GM18861 (cell line): ENCODE results near the gene EGFR.
"Not testable (repeated sequence)": the region's sequence is repeated elsewhere in the genome, so short reads cannot be mapped to it uniquely, and the experiment has no call there.

Source experiments
- ATAC-seq: cut with Tn5 transposase; IDR thresholded peaks from one replicate; pipeline ENCODE4 v1.9.1; 2021; ENCODE audit not compliant: unreplicated experiment

EGFR gene

DNA sequence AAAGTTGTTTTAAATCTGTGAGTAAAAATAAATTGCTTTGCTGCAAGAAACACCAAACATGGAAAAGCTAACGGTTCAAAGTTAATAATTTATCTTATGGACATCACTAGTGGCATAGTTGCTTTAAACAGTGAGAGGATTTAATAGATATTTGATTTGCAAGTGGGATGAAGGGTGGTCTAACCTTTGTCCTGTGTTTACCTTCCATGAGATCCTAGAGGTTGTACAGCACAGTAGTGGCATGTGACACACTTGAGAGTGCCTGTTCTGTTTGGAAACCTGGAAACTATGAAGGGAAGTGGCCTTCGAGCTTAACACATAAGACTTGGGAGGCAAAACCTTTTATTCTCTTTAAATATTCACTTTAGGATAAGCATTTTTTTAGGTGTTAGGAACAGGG is 16.0 kb downstream of the EGFR start:
- ATAC-seq = no peak

DNA sequence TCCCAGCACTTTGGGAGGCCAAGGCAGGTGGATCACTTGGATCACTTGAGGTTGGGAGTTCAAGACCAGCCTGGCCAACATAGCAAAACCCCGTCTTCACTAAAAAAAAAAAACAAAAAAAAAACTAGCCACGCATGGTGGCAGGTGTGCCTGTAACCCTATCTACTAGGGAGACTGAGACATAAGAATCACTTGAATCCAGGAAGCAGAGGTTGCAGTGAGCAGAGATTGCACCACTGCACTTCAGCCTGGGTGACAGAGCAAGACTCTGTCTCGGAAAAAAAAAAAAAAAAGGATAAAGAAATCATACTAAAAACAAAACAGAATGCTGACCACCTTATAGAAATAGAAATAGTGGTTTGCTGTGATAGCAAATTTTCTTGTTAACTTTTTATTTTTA is 16.6 kb downstream of the EGFR start:
- ATAC-seq = not testable (repeated sequence)

DNA sequence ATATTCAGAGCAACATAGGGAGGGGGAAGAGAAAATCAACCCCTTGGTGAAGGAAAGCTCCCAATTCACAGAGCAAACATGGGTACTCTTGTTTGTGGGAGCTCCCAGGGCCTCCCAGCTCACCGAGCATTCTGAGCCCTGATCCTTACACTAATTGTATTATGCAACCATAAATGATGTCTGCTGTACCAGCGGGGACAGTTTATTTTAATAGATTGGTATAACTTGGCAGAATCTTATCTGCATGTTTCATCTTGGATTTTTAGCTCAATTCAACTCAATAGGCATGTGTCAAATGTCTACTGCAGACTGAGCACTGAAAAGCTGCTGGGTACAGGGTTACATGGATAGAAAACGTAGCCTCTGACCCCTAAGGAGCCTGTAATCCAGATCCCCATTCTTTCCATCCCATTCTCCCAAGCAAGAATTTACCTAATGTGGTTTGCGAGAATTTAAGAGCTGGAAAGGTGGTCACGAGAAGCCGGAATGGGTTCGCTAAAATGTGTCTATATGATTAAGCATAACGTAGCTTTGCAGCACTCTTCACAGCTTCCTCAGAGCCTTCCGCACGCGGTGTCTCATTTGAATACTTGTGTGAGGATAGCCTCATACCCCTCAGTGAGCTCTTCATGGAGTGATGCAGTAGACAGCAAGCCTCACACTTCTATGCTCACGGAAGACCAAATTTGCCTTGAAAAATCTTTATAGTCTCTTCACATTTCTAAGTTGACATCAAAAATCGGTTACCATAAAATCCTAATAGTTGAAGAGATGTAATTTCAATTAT is 18.3 kb downstream of the EGFR start:
- no peak for ATAC-seq

DNA sequence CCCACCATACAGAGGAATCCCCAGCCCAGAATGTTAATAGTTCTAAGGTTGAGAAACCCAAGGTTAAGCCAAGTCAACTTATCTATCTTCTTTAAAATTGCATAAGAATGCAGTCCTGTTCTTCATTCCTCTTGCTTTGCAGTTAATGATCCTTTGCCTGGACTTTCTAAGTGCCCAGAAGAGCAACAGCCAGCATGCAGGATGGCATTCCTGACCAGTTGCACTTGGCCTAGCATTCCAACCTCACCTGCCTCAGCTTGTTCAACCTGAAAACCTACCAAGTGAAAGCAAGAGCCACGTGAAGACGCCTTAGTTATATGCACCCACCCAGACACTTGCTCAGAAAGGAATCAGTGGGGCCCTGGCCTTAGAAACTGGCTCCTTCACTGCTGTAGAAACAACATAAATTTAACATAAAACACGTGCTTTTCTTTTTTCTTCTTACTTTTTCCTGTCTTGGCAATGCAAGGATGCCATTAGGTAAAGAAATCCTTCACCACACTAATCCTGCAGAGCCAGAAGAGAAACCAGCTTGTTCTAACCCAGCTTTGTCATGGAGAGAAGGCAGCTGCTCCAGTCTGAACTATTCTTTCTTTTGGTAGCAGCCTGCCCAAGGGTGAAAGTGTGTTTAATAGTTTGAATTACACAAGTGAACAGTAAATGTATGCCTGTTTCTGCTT is 25.0 kb downstream of the EGFR start:
- ATAC-seq = no peak

DNA sequence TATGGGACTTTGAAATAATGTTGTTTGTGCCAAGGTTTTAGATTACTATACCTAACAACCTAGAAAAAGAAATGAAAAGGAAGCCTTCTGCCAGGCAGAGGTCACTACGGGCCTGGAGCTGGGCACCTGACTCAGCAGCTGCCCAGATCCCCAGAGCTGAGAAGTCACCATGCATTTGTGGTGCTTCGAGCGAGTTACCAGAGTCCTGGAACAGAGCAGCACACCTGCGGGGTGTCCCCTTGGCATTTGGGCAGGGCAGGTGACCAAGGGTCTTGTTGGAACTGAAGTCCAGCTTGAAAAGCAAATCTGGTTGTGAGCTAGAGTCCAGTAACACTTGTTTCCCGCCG is 25.5 kb downstream of the EGFR start:
- ATAC-seq = no peak

DNA sequence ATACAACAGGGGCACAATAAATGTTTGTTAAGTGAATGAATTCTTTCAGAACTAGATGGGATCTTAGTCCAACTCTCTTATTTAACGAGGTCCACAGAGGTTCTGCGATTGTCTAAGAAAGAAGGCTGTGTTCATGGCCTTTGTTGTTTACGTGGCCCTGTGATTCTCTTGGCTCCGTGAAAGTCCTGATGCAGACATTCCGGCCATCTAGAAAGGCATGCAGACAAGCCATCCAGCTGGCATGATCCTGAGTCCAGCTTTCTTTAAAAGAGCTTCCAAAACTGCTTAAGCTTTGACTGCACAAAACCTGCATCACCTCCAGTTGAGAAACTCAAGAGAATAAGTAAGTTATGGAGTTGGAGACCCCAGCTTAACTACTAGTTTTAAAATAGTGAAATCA is 26.0 kb downstream of the EGFR start:
- ATAC-seq = no peak

DNA sequence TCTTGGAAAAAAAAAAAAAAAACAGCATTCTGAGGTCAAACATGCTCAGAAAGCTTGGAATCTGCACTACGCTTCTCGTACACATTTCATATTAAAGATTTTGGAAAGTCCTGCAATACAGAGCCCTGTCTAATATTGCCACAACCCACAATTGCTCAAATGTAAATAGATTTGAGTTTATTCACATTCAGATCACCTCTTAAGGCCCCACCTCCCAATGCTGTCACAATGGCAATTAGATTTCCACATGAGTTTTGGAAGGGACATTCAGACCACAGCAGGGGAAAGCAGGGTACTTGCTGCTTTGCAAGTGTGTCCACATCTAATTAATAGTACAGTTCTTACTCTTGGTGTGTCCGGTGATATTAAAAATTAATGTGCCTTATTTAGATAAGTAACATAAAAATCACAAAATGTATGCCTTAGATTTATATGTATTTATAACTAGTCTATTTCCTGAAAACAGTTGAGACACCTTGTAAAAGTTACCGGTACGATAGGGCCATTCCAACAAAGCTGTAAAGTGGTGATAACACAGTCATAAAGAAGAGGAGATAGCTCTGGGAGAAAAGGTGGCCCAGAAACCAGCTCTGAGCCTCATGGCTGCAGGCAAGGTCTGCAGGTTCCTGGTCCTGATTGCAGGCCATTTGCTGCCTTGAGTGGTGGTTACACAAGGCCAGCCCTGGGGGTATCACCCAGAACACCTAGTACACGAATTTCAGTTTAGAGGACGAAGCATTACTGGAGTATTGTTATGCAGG is 27.9 kb downstream of the EGFR start:
- ATAC-seq = no peak

DNA sequence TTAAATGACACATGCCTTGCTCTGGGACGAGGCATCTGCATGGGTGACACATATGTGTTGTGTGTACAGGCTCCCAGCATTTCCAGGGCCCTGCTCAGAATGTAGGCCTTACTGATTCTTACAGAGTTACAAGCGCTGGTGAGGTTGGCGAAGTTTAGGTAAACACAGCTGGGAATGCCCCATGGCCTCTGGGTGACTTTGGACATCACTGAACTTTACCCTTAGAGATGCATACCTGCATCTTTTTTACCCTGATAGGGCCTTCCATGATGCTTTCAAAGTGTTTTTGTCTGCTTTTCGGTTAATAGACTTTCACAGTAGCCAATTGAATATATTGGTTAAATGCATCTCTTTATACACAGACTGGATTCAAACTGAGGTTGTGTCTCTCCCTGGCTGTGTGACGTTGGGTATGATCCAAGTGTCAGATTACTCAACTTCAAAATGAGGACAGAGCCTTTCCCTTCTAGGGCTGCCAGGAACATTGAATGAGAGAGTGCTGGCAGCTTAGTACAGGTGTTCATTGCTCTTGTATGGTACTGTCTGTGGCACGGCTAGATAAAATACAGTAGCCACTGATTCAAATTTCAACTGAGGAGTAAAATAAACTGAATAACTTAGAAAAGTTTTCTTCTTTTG is 29.5 kb downstream of the EGFR start:
- ATAC-seq = no peak

DNA sequence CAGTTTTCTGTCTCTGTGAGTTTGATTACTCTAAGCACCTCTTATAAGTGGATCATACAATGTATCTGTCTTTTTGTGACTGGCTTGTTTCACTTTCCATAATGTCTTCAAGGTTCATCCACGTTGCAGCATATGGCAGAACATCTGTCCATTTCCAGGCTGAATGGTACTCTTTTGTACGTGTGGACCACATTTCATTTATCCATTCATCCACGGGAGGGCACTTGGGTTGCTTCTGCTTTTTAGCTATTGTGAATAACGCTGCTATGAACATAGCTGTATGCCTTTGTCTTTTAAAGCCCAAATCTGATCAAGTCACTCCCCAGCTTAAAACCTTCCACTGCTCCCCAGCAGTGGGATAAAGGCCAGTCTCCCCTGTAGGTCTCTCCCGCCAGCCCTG is 31.5 kb downstream of the EGFR start:
- ATAC-seq = no peak

DNA sequence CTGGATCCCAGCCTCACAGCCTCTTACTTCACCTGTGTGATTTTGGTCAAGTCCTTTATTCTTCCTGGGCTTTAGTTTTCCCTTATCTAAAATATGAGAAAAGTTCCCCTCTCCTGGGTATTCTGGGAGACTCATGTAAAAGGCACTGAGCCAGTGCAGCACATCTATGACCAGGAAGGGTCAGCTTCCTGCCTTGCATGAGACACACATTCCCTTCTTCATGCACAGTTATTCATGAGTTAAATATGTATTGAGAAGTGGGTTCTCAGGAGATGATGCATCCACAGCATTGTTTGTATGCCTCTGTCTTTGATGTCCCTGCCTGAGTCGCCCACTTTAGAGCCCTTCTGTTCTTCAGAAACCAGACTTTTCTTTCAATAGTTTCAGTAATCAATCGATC is 33.3 kb downstream of the EGFR start:
- ATAC-seq = no peak

DNA sequence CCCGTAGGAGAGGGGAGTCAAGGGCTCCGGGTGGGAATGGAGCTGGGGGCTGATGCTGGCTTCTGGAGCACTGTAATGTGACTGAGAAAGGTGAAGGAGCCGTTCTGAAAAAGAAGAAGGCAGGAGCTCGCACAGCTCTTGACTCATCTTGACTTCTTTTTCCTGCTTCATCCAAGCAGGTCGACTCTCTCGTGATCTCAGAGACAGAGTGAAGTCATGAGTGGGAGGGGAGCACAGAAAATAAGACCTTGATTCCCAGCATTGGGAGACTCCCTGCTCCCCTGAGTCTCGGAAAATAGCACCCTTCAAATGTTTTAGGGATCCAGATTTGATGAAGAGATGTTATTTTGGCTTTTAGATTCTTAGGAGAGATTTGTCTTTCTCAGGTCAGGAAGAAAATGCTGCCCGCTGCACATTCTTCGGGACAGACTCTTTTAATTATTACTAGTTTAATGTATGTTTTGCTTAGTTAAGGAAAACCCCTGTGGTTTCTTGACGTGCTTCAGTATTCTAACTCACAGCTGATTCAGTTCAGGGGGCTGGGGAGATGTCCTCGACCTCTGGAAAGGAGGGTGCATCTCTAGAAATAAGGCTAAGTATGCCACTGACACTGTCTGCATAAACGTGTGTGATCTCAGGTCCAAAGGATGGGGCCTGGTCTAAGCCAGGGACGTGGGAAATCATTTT is 34.1 kb downstream of the EGFR start:
- no peak for ATAC-seq

DNA sequence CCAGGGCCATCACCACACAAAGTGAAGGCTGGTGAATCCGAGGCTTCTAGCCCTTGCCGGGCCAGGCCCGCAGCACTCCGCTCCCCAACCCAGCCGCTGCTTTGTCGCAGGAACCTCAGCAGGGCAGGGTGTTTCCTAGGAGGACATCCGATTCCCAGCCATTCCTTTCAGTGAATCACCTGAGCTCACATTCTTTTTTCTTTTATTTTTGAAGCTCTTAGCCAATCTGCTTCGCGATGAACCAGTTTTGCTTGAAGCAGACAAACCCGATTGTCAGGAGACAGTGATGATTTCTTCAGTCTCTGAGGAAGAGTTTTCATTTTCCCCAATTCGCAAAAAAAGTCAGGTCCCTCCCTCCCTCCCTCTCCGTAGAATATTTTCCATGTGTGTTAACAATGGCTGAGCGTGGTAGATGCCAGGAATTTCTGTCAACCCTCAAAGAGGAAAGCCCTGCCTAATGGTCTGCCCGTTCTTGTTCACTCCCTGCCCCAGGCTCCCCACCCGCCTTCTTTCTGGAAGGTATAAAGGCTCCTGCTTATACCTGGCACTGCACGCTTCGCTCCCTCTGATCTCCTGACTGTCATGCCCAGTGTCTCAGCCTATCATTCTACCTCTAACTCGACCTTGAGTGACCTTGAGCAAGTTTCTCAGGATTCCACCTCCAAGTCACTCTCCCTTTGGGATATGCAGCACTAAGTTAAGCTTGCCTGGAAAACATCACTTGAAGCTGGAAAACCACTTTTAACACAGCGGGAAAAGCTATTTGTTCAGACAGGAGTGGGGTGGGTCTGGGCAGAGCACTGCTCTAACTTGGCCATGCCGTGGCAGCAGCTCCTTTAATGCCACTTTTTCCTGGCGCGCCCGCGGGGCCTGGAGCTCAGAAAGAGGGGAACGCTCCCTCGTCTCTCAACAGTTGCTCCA is 35.1 kb downstream of the EGFR start:
- no peak for ATAC-seq

DNA sequence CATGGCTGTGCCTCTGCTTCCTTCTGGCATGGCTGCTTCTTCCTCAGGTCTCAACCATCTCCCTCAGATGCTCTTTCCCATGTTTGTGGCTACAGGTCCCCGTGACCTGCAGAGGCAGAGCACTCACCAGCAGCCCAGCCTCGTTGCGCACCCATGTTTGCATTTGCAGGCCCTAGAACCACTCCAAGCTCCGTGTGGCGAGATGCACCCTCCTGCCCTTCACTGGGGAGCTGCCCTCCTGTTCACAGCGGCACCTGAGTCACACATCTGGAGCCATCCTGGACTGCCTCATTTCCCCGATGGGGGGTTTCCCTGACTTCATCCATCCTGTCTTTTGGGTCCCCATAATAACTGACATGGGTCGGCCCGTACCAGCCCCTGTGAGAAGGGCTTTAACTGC is 35.9 kb downstream of the EGFR start:
- no peak for ATAC-seq

DNA sequence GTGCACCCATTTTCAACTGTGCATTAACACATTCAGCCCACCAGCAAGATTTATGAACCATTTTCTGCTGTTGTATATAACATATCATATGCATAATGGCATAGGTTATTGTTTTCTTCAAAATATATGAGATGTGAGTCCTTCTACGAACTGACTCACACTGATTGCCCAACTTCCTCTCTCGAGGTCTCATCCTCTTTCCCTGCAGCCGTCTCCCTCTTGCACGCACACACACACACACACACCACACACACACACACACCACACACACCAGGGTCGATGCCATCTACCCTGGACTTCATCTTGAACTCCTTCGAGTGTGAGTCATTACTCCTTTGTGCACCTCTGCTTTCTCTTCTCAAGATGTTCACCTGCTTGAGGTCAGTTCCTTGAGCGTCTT is 36.7 kb downstream of the EGFR start:
- ATAC-seq = no peak

DNA sequence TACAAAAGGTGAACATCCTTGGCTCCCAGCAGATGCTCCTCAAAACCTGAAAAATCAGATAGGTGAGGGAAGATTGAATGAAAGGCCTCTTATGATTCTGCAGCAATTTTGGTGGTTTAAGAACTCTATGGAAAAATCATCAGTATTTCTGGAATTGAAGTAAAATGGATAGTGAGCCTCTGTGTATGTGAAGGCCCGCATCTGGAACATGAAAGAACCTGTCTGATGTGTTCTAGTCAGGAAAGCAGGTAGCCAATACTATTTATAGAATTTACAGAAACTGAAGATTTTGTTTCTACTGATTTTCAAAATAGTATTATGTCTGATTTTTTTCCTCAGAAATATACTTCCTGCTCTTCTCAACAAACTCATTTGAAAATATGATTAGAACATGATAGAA is 37.3 kb downstream of the EGFR start:
- no peak for ATAC-seq

DNA sequence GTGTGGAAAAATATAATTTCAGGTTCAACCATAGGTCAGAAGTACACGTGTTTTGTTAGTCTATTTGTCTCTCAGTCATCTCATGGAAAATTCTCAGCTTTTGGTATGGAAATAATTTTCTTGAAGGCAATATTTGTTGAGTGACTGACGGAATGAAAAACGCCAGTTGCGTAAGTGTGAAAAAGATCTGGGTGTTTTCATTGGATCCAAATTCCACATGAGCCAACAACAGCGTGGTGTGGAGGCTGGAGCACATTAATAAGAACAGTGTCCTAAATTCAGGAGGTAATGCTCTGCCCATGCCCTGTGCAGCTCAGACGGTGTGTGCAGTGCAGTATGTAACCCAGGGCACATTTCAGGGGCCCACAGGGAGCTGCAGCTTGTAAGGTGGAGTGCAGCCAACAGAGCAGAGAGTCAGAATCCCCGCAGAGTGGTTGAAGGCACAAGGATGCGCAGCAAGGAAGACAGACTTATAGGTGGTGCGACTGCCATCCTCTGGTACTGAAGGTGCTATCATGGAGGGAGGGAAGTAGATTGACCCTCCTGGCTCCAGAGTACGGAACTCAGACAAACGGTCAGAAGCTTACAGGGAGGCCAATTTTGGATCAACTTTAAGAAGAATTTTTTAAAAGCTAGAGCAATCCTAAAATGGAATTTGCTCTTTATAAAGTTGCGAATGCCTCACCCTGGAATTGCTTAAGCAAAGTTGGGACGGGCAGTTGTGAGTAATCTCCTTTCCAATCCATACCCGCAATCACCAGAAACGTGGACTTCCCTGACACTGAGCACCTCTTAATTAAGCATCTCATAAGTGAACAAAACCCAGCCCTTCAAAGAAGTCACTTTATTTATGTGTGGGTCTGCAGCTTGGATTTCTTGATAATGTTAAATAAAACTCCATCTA is 38.0 kb downstream of the EGFR start:
- no peak for ATAC-seq

DNA sequence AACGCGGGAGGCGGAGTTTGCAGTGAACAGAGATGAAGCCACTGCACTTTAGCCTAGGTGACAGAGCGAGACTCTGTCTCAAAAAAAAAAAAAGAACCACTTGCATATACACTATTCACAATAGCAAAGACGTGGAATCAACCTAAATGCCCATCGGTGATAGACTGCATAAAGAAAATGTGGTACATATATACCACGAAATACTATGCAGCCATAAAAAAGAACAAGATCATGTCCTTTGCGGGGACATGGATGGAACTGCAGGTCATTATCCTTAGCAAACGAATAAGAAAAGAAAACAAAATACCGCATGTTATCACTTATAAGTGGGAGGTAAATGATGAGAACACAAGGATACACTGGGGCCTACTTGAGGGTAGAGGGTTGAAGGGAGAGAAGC is 39.5 kb downstream of the EGFR start:
- ATAC-seq = no peak

DNA sequence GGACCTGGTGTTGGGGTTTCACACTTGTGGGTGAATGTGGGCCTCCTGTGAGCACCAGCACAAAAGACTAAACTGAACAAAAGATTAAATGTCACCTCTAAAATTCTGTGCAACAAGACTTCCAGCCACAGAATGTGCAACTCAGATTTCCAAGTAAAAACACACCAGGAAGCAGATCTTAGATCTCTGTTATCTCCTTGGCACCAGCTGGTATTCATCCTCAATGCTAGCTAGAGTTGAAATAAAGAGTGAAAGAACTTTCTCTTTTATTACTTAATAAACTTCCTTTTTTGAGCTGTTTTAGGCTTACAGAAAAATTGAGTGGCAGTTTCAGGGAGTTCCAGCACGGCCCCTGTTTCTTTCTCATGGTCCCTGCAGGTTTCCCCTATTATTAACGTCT is 40.2 kb downstream of the EGFR start:
- no peak for ATAC-seq

DNA sequence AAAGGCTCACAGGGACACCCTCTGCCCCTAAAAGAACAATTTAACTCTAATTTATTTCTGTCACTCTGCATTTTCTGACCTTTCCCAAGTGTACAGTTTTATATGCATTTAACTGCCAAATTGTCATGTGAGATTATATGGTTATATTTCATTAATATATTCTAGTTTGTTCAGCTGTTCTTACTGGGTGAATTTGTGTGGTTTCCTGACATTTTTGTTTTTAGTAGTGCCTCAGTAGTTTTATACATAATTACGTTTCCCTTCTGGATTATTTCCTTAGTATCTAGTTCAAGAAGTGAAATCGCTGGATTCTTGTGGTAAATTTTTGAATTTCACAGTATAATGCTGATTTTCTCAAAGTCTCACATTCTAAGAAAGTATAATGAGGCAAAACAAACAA is 41.3 kb downstream of the EGFR start:
- ATAC-seq = no peak
